K562 (cell line): ENCODE results near the gene OGN. TPM values are rescaled to one million over a fixed set of nuclear protein-coding genes. Genes with fewer than 3 reads are reported as not detected.

ENCODE experiments used
- ATAC-seq: fragments of 200-7000 bp; cut with Tn5 transposase; 3 replicates; pipeline ENCODE4 v1.9.1; 2020; ENCODE audit warnings: moderate library complexity
- BruUV-seq: library from RNA; stranded (reverse); fragments of 400-500 nt; replicated peaks from 2 replicates; lab custom pipeline; 2021; lab: Mats Ljungman, UMichigan
- CTCF ChIA-PET: fragments of 300-600 bp; formaldehyde crosslinking; extraction: SDS; loops from one replicate; lab custom pipeline; 2021; ENCODE audit warnings: low intra/inter-chr PET ratio; lab: Yijun Ruan, JAX
- POLR2A ChIA-PET: fragments of 300-600, 350-650 bp; sonication (Branson Sonifier 250); formaldehyde crosslinking; extraction: SDS; loops from one replicate; lab custom pipeline; 2021; ENCODE audit warnings: antibody characterized with exemption, inconsistent platforms; lab: Yijun Ruan, JAX
- DNase-seq, 4 experiments: peaks; one replicate each; pipeline versions ENCODE4 v3.0.0 to v3.0.0-alpha.2; 2011 to 2018; ENCODE audit warnings: low spot score in 3 of 4, mixed read lengths in 3 of 4; ENCODE audit errors: extremely low read depth in 1 of 4
- FAIRE-seq: peaks from 2 replicates; lab custom pipeline; 2011; peaks lifted over from hg19 to GRCh38; lab: Jason Lieb, UNC
- H2AFZ ChIP-seq: 2 replicates; pipeline ENCODE4 v1.6.0; 2011; ENCODE audit warnings: low read depth, low read length, control low read depth, inconsistent platforms
- H3K27ac ChIP-seq: fragments of 200-600 bp; 3 replicates; pipeline ENCODE4 v1.8.0; 2011; ENCODE audit warnings: low read depth, mild to moderate bottlenecking, control low read depth, inconsistent platforms, low read length, moderate library complexity, mixed read lengths; ENCODE audit errors: extremely low read depth
- H3K27me3 ChIP-seq, 2 experiments: fragments of 300-600 bp in 1 of 2; 2 replicates in 1 of 2; 3 replicates in 1 of 2; pipeline versions ENCODE4 v1.6.0 to v1.8.0; 2011; ENCODE audit warnings: inconsistent platforms in 2 of 2, low read length in 2 of 2, mild to moderate bottlenecking in 1 of 2, mixed read lengths in 1 of 2, moderate library complexity in 1 of 2; ENCODE audit not compliant: control insufficient read depth in 2 of 2, insufficient read depth in 2 of 2
- H3K36me3 ChIP-seq: fragments of 300-600 bp; 3 replicates; pipeline ENCODE4 v1.8.0; 2011; ENCODE audit warnings: mild to moderate bottlenecking, low read length, inconsistent platforms; ENCODE audit not compliant: control insufficient read depth, insufficient read depth
- H3K4me1 ChIP-seq, 2 experiments: fragments of 200-600 bp in 1 of 2; replicated peaks in 1 of 2; 2 replicates in 1 of 2; 3 replicates in 1 of 2; pipeline versions ENCODE4 v1.5.1 to v1.8.0; 2011; ENCODE audit warnings: inconsistent platforms in 2 of 2, low read length in 2 of 2, mild to moderate bottlenecking in 1 of 2, mixed read lengths in 1 of 2, moderate library complexity in 1 of 2; ENCODE audit not compliant: control insufficient read depth in 2 of 2, insufficient read depth in 2 of 2
- H3K4me2 ChIP-seq: 2 replicates; pipeline ENCODE4 v1.6.1; 2011; ENCODE audit warnings: low read length, control low read depth, inconsistent platforms, mixed read lengths; ENCODE audit not compliant: insufficient read depth
- H3K4me3 ChIP-seq: fragments of 200-600 bp; sonication (generic), shearing (Covaris generic); 2 replicates; pipeline ENCODE4 v1.5.1; 2016; ENCODE audit warnings: control low read depth, inconsistent platforms
- H3K79me2 ChIP-seq: fragments of 200-600 bp; 3 replicates; pipeline ENCODE4 v1.8.0; 2011; ENCODE audit warnings: low read length, inconsistent platforms; ENCODE audit not compliant: control insufficient read depth, insufficient read depth
- H3K9ac ChIP-seq, 2 experiments: 2 replicates each; pipeline versions ENCODE4 v1.6.0 to v1.6.1; 2011; ENCODE audit warnings: low read depth in 2 of 2, low read length in 2 of 2, control low read depth in 1 of 2, inconsistent platforms in 1 of 2, mild to moderate bottlenecking in 1 of 2, mixed read lengths in 1 of 2; ENCODE audit not compliant: insufficient read depth in 1 of 2
- H3K9me1 ChIP-seq: one replicate; pipeline ENCODE4 v1.6.0; 2011; ENCODE audit warnings: inconsistent platforms, mild to moderate bottlenecking, low read length, moderate library complexity; ENCODE audit not compliant: control insufficient read depth, insufficient read depth
- H3K9me3 ChIP-seq: replicated peaks from 2 replicates; pipeline ENCODE4 v1.5.1; 2011; ENCODE audit warnings: low read depth, low read length, inconsistent platforms; ENCODE audit not compliant: control insufficient read depth, insufficient read depth
- H4K20me1 ChIP-seq: replicated peaks from 2 replicates; pipeline ENCODE4 v1.6.1; 2011; ENCODE audit warnings: low read length, inconsistent platforms, mixed read lengths; ENCODE audit not compliant: control insufficient read depth, insufficient read depth
- ARID4B ChIP-seq: sonication (generic); formaldehyde crosslinking; IDR thresholded peaks from 2 replicates; pipeline ENCODE4 v1.8.0; 2022; ENCODE audit warnings: mild to moderate bottlenecking, missing genetic modification reagents
- CREM ChIP-seq: IDR thresholded peaks from 2 replicates; pipeline ENCODE4 v1.6.1; 2014; ENCODE audit warnings: antibody characterized with exemption, low read depth
- HDAC1 ChIP-seq, 2 experiments: fragments of 450-650 bp; IDR thresholded peaks; 2 replicates each; pipeline ENCODE4 v1.6.1; 2016 to 2017; ENCODE audit warnings: inconsistent platforms in 1 of 2, mild to moderate bottlenecking in 1 of 2, moderate library complexity in 1 of 2
- ILK ChIP-seq: fragments of 450-650 bp; IDR thresholded peaks from 2 replicates; pipeline ENCODE4 v1.6.1; 2016; ENCODE audit warnings: missing genetic modification characterization, low read depth, mild to moderate bottlenecking, missing compliant biosample characterization, moderate library complexity, borderline replicate concordance
- LARP7 ChIP-seq: fragments of 450-650 bp; IDR thresholded peaks from 2 replicates; pipeline ENCODE4 v1.6.1; 2016
- PHB2 ChIP-seq: fragments of 450-650 bp; IDR thresholded peaks from 2 replicates; pipeline ENCODE4 v1.6.1; 2017; ENCODE audit warnings: low read depth
- PYGO2 ChIP-seq: fragments of 450-650 bp; IDR thresholded peaks from 2 replicates; pipeline ENCODE4 v1.6.1; 2016; ENCODE audit warnings: mild to moderate bottlenecking, missing genetic modification characterization, moderate library complexity, missing compliant biosample characterization
- SAFB ChIP-seq: fragments of 200-400 bp; formaldehyde crosslinking; IDR thresholded peaks from 2 replicates; pipeline ENCODE4 v1.6.1; 2017; ENCODE audit warnings: low read depth, low read length, borderline replicate concordance
- SMC3 ChIP-seq: conservative IDR thresholded peaks from 2 replicates; pipeline ENCODE4 v1.6.1; 2011; ENCODE audit warnings: low read depth, low read length, improper control_type of control experiment; ENCODE audit not compliant: insufficient read depth
- ZFPM2 ChIP-seq: fragments of 250-450 bp; sonication (Bioruptor Pico); IDR thresholded peaks from 2 replicates; pipeline ENCODE4 v1.5.1; 2022; ENCODE audit warnings: mild to moderate bottlenecking
- ZNF217 ChIP-seq: sonication (generic); formaldehyde crosslinking; IDR thresholded peaks from 2 replicates; pipeline ENCODE4 v1.8.0; 2022; ENCODE audit warnings: mild to moderate bottlenecking, missing genetic modification reagents
- ZNF57 ChIP-seq: fragments of 450-650 bp; formaldehyde crosslinking; IDR thresholded peaks from 2 replicates; pipeline ENCODE4 v1.4.0; 2020; ENCODE audit warnings: mild to moderate bottlenecking, moderate library complexity
- in situ Hi-C: fragments of 300-500 bp; cut with MboI; formaldehyde crosslinking; loops from 4 replicates; pipeline ENCODE4 v1.15.0; 2018; ENCODE audit warnings: inconsistent platforms, mixed read lengths
- intact Hi-C: fragments of 100-400 bp; cut with micrococcal nuclease; formaldehyde crosslinking; loops from 2 replicates; pipeline ENCODE4 v1.14.2; 2022
- polyA plus RNA-seq, 8 experiments: library from polyadenylated mRNA; depleted of rRNA in 4 of 8; stranded (reverse) in 5 of 8; unstranded in 3 of 8; fragments of >200 nt; fragmentation: Nextera tagmentation in 2 of 8; fragmentation: Illumina TruSeq in 1 of 8; extraction: Ambion mirVana in 2 of 8; extraction: Trizol in 1 of 8; gene quantifications; 2 replicates each; pipeline versions ENCODE4 v1.2.1 to v1.2.3, GENCODE V29; 2011 to 2014; ENCODE audit warnings: inconsistent platforms in 1 of 8, missing spikeins in 1 of 8
- total RNA-seq, 7 experiments: library from RNA; depleted of rRNA in 6 of 7; stranded (reverse); fragments of >200 nt in 6 of 7; fragmentation: Illumina TruSeq in 2 of 7; extraction: Trizol in 2 of 7; gene quantifications; 2 replicates each; pipeline versions ENCODE4 v1.2.1 to v1.2.3, GENCODE V29; 2011 to 2021; ENCODE audit warnings: low replicate concordance in 1 of 7
- TF ChIP-seq, protein P1 (sequence below): fragments of 450-650 bp; IDR thresholded peaks from 2 replicates; pipeline ENCODE4 v1.6.1; 2016; ENCODE audit warnings: low read depth, mild to moderate bottlenecking, moderate library complexity

OGN gene
- total and polyA plus RNA-seq, 9 of the 15 experiments (the other 6 are each of a cell fraction or from before 2014, with no cell fraction given), result 0.07 to 0.17 TPM; not detected in 7

DNA sequence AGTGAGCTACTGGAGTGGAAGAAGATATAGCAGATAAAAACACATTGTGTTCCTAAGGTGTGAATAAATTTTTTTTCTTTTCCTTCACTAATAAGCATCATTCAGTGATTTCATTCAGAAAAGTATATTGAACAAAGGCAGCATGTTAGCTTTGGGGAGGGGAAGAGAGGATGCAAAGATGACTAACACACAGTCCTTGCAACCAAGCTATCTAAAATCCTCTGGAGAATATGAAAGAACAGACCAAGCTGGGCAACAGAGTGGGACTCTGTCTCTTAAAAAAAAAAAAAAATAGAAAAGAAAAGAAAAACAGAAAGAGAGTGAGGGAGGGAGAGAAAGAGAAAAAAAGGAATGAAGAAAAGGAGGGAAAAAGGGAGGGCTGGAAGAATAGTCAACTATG, 42.2 kb upstream of the OGN start:
- no peaks in the 10 kb centered on the region for H3K36me3 ChIP-seq

More for the DNA sequence above, 42.2 kb upstream of the OGN start:
- no TSS peak for BruUV-seq
- in situ Hi-C loops (no loop called here), intact Hi-C loops (no loop called here)
- H3K9ac ChIP-seq, result no peak overlapping the region
- no peaks in the 10 kb centered on the region for H3K4me1 ChIP-seq
- H3K9me3 ChIP-seq, result no peaks in the 10 kb centered on the region
- H2AFZ ChIP-seq, result no peak overlapping the region
- POLR2A ChIA-PET, result interaction anchor here (0.8 to 1.3 kb wide), 3 partner anchors 39 to 151 kb away, joined by 3 to 5 read pairs (median 5); no protein-coding TSS in a partner anchor
- CTCF ChIA-PET, result no interaction called here
- no peaks in the 10 kb centered on the region for H4K20me1 ChIP-seq
- H3K4me2 ChIP-seq, result no peak overlapping the region
- no peak for ATAC-seq
- no peaks in the 10 kb centered on the region for H3K9me1 ChIP-seq
- no peaks in the 10 kb centered on the region for H3K79me2 ChIP-seq
- TF ChIP-seq PYGO2 (tag) (no peak), CREM (no peak), LARP7 (no peak), HDAC1 (IDR thresholded peaks at IDR 0.05) (no peak), SMC3 (no peak), ZFPM2 (CRISPR knock-in tag) (no peak), ARID4B (no peak), ZNF217 (CRISPR knock-in tag) (no peak), ZNF57 (CRISPR knock-in tag) (no peak), PHB2 (no peak), ILK (no peak), SAFB (no peak)
- TF ChIP-seq, protein P1, sequence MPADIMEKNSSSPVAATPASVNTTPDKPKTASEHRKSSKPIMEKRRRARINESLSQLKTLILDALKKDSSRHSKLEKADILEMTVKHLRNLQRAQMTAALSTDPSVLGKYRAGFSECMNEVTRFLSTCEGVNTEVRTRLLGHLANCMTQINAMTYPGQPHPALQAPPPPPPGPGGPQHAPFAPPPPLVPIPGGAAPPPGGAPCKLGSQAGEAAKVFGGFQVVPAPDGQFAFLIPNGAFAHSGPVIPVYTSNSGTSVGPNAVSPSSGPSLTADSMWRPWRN, result no peak
- no peak for FAIRE-seq
- H3K27me3 ChIP-seq, result no peaks in the 10 kb centered on the region
- no peak overlapping the region for H3K27ac ChIP-seq
- DNase-seq, result no peak
- no peak overlapping the region for H3K4me3 ChIP-seq
